Left hindlimb (tissue), 1 donor: Measurements from ENCODE around the gene LMBR1.

ENCODE experiments used
- DNase-seq: peaks from one replicate; pipeline ENCODE4 v3.0.0-alpha.2; 2018

The LMBR1 gene

DNA sequence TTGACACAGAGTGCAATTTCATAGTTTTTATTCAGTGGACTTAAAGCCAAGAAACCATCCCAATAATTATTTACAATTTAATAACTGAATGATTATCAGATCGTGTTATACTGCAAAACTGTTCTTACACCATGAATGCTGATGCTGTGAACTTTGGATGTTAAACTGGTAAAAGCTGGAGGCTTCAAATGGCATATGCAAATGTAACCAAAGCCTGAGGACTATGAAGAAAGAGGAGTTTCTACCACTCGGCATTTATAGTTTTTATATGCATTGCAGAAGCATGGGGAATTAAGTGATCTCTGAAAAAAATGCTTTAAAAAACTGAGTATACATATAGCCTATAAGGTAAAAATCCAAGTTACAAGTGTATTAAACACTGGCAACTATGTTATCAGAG lies 210.1 kb downstream of the LMBR1 start:
- DNase-seq = no peak

DNA sequence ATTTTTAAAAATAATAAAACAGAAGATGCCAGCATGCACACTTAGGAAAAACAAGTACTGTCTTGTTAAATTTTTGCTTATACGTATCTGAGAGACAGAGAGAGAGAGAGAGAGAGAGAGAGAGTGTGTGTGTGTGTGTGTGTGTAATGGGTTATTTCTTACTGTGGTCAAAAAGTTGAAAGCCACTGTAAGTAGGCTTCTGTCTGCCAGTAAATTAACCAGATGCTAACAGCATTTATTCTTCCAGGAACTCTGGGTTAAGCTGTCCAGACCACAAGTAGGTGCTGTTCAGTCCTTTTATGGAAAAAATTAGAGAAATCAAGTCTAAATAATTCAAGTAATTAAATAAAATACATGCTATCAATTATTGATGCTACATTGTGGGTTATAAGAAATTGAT lies 212.7 kb downstream of the LMBR1 start:
- no peak for DNase-seq

DNA sequence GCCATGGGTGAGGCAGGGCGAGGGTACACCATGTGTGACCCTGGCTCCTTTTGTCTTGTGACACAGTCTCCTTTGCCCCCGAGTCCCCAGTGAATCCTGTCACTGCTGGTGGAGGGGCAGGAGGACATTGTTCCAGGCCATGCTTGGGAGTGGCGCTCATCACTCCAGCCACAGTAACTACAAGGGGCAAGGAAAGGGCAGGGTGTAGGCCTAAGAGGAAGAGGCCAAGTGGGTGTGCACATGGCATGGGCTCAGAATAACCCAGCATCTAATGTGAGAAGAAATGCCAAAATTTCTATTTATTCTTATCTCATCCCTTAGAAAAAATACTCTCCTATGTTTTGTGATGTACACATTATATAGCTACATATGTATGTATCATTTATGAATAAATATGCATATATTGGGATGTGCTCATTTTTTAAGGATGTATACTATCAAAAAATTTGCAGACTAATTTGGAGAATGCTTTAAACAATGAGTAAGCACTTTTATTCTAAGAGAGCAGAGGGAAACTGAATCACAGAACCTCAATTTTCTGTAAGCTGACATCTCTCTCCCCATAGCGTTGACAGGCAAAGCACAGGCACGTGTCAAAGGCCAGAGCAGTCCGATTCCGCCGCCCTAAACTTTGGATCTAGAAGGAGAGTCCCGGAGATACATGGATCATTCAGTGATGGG lies 215.5 kb downstream of the LMBR1 start:
- no peak for DNase-seq

DNA sequence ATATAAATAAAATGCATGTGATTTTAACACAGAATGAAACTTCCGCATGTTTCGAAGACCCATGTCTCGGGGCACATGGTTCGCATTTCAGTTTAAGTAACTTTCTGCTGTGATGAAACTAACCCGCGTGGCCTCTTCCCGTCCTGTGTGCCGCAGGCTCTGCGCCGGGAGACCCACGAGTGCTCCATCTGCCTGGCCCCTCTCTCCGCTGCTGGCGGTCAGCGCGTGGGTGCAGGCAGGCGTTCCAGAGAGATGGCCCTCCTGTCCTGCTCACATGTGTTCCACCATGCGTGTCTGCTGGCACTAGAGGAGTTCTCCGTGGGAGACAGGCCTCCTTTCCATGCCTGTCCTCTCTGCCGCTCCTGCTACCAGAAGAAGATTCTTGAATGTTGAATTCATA lies 216.7 kb downstream of the LMBR1 start:
- no peak for DNase-seq

DNA sequence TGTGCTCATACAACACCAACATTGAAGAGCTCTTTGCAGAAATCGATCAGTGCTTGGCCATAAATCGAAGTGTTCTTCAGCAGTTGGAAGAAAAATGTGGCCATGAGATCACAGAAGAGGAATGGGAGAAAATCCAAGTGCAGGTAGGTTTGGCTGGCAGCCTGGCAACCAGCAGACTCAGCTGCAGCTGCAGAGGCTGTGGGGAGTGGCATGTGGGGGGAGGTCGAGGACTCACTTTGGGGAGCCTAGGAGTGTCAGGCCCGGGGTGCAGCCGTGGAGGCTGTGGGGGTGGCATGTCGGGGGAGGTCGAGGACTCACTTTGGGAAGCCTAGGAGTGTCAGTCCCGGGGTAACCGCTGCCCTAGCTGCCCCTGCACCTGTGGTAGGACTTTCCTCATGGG lies 217.3 kb downstream of the LMBR1 start:
- DNase-seq = no peak

DNA sequence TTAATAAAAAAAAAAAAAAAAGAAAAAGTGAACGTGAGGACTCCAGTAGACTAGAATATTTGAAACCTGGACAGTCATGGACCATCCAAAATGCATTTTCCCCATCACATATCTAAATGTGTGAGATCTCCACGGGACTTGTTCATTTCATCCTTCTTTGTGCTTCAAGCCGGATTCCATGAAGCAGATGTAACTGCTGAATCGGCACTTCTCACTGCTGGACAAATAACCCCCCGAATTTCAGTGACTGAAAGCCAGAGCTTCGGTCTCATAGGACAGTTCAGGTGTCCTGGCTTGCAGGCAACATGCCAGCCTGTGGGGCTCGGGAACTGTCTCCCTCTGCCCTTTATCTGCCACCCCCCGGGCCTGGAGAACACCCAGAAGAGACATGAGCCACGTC lies 219.1 kb downstream of the LMBR1 start:
- DNase-seq = no peak

DNA sequence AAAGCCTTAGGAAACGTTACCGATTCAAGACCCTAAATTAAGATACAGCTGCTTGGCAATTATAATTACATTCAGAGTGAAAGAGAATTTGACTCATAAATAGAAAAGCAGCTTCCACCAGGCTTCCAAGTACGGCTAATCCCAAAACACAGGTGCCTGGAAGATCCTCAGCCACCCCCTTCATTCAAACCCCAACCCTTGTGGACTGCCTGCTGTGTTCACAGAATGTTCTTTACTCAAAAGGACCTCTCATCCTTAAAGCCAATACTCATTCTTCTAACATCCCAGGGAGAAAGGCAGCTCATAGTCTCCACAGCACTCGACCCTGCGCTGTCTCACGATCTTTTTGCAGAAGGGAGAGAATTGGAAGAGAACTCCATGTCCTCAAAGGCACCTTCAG lies 219.5 kb downstream of the LMBR1 start:
- DNase-seq = no peak

DNA sequence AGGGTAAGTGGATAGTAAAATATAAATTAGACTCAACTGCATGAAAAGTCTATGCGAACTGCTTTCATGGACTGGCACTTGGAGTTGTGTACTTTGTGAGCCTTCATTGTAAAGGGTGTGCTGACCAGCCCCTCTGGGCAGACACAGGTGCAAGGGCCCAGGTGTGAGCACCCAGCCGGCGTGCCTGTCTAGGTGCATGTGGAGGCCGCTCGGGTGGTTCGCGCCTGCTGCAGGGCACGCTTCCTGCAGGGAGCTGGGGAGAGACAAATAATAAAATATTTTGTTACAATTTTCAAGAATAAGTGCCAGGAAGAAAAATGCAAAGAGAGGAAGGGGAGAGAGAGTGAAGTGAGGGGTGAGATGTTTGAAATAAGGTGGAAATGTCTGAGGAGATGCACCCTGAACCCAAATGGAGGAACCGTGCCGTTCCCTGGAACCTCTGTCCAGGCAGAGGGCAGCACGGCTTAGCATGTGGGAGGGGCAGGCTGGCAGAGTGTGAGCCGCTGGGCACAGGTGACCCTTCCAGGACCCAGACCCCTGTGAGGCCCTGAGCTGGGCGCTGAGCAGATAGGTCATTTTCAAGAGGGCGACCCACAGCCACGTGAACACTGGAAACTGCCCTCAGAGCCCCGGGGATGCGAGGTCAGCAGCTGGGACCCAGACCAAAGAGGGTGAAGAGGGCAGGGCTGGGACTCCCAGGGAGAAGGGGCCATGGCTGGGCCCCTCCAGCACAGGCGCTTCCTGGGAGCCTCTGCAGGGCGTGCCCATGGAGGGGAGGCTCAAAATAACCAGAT lies 223.8 kb downstream of the LMBR1 start:
- no peak for DNase-seq

DNA sequence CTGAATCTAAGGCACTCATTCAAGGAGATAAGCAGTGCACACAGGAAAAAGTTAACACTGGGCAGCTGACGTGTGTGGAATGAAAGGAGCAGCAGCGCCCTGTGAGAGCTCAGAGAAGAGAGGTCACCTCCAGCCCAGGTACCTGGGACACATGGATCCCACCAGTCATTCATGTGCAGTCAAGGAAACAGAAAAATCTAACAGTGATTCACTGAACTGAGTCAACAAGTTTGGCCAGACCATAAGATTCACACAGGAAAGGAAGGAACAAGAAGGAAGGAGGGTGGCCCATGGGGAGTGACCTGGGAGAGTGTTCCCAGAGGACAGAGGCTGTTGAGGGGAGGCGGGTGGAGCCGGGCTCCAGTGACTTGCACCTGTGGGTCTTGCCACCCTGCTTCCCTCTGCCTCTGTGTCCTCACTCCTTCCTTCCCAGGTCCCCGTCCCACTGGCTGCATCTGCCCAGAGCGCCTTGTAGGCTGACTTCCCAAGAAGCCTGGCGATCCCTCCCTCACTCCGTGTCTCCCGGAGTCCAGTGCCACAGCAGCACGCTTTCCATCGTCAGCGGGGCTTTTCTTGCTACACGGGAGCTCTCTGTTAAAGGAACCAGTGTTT lies 224.7 kb downstream of the LMBR1 start:
- DNase-seq = no peak

DNA sequence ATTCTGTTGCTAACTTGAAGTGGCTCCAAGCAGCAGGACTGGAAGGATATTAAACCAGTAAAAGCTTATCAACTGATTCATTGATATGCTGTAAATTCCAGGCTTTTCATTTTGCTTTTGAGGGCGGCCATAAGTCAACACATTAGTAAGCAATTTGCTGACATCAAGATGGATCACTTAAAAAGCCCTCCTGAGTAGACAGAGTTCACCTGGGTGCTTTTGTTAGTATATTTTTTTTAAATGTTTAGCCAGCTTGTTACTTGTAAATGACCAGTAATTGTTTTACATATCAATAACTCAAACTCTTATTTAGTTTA lies 225.9 kb downstream of the LMBR1 start:
- no peak for DNase-seq

DNA sequence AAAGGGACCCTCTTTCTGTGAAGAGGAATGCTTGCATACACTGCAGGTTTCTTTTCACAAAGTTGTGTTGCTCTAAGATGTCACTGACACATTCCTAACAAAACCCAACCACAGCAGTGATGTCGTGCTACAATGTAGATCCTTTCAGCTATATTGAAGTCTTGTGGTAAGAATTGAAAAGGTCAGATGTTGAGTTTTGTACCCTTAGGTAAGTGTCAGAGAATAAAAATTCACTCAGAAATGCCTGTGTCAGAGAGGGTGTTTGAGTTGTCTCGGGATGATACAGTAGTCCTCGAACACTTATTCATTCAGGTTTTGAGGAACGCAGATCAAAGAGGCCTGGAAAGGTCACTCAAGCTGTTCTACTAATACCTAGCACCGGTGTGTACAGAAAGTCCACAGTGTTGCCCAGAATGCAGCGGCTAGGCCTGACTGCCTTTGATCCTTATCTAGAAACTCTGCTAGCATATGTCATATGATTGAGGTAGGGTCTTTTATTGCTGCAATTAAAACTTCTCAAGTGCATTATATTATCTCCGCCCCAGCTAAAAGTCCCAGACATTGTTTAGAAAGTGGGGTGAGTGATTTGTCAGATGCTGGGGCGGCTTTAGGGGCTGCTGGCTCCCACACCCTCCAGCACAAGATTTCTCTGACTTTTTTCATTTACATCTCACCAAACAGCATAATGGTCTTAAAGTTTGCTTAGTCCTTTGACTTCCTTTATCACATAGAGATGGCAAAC lies 226.4 kb downstream of the LMBR1 start:
- DNase-seq = no peak

DNA sequence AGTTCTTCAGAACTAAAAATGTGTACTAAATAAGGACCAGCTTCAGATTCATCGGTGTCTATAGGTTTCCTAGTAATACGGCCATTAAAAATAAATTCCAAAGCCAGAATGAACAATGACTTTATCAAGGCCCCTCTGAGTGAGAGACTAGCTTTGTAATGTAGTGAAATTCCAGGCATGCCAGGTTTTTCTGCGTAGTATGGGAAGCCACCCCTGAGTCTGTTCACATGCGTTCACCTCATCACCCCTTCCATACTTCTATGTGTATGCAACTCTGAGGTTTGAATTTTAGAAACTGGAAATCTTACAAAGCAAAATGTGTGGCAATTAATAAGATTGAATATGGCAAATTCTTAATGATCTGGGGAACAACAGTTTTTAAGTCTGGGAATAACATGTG lies 227.9 kb downstream of the LMBR1 start:
- DNase-seq = no peak

DNA sequence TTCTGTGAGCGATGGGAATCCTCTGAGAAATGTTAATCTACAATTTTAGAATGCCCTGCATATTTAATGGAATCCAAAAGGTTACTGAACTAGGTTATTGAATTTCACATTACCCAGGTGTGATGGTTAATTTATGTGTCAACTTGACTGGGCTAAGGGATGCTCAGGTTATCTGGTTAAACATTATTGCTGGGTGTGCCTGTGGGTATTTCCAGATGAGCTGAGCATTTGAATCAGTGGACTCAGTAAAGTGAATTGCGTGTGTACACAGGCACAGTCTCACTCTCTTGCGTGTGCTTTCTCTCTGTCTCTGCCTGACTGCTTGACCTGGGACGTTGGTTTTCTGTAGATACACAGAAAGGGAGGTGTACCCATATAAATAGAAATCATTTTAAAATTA lies 230.7 kb downstream of the LMBR1 start:
- DNase-seq = no peak

DNA sequence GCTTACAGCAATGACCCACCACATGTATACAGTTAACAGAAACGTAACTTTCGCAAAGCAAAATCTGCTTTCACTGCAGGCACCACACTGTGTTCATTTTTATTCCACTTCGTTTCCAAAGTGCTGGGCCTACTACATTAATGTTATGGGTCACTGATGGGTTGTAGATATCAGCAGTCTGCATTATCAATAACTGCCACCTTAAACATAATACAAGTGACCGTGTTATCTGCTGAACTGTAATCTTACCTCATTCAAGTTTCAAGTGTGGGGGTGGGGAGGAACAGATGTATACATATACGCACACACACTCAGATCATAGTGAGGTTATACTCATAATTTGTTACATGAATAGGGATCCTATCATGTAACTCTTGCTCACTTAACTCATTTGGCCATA lies 231.3 kb downstream of the LMBR1 start:
- no peak for DNase-seq

DNA sequence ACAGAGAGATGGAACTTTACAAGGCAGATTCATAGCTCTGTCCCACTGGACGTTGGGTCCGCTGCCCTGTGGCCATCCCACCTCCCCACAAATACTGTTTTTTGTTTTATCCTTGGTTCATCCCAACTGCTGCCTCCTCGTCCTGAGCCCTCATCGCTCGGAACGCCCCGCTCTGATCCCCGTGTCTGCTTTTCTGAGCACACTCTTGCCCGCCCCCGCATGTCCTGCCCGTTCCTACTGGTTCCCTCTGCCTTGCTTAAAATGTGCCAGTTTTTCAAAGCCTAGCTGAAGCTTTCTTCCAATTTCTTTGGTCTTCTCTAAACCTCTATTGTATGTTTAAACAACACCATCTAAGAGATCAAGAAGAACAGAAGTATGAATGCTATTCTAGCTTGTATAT lies 233.0 kb downstream of the LMBR1 start:
- no peak for DNase-seq

DNA sequence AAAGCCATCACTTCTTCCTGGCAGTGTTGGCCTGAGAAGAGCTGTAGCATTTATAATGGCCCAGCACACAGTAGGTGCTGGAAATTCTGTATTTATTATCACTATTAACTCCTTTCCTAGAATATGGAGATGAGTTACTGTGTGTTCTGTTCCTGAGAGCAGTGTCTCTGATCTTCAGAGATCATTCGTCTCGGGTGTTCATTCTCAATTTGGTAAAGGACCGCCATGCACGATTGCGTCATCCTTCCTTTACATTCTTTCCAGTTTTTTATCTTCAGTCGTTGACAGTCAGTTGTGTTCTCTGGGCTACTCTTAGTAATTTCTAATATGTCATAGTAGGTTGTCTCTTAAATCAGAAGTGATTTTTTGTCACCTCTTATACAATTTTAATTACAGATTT lies 233.8 kb downstream of the LMBR1 start:
- DNase-seq = no peak

DNA sequence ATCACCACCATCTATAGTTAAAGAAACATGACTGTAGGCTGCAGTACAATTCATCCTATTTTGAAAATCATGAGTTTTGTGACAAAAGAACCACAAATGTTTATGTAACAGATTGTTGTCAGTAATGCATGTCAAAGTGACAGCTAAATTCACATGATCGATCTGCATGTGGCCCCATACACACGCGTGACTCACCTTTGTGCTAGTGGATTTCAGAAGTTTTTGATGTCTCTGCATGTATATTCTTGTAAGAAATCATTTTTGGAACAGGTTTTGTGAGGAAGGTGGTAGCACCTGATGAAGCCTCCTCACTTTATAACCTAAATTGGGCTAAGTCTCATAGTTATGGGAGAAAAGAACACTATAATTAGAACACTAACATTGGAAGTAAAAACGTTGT lies 235.3 kb downstream of the LMBR1 start:
- no peak for DNase-seq

DNA sequence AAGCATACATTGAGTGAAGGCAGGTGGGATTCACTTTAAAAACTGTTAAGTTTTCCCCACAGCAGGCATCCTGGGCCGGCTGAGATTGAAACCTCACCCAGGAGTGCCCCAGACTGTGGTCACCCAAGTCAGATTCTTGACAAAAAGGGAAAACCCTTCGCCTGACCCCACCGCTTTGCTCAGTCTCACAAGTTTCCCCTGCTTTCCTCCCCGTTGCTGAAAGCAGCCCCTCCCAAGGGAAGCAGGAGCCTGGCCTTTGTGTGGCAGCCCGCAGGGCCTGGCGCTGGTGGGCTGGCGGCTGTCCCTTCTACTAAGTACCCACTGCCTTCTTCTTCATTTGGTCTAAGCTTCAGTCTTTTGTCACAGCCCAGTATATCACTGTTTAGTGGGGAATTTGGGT lies 236.4 kb downstream of the LMBR1 start:
- no peak for DNase-seq

DNA sequence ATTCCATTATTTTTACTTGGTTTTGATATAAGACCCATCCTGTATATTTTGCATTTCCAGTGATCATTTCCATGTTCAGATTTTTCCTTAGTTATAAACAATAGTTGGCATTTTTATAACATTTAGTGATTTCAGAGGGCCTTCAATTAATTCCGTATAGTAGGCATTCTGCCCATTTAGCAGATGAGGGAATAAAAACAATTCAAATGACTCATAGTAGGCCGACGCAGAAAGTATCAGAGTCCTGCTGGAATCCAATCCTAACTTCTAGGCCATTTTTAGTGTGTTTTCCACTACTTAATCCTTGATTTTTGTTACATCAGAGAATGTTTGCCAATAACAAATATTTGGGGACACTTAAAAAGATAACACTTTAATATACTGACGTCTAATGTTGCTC lies 237.0 kb downstream of the LMBR1 start:
- no peak for DNase-seq

DNA sequence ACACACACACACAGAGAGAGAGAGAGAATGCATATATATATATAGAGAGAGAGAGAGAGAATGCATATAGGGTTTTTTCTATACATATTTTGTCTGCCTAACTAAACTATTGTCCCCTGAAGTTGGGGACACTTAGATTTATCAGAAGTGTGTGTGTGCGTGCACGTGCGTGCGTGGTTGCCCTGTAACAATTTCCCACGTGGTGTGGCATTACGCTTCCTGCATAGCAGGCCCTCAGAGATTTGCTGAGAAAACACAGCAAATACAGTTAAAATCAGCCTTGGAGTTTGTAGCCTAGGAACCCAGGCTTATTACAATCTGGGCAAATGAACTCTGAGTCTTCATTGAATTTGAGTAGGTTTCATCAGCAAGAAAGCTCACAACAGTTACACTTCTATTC lies 237.7 kb downstream of the LMBR1 start:
- DNase-seq = no peak

DNA sequence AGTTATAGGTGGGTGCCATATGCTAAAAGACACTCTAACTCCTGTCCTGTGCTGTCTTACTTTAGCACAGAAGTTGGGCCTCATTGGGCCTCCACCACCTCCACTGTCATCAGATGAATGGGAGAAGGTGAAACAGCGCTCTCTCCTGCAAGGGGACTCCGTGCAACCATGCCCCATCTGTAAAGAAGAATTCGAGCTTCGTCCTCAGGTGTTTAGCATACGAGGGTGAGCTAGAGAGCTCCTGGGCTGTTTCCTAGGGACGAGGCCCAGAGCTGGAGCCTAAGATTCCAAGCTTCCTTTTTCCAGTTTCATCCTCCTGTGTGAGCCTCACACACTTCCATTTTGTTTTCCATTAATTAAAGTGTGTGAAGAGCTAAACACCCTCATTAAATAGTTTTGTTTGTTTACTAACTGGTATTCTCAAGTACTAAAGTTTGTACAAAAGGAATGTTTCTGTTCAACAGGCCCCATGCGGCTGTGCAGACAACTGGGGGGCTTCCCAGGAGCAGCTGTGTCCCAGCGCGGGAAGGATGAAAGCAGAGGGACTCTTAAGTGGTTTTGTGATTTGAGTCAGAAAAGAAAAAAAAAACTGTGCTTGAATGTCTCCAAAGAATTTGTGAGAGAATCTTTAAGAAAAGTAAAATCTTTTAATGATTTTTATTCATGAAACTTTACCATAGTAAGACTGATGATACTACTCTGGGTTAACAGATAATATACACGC lies 238.3 kb downstream of the LMBR1 start:
- DNase-seq = no peak

DNA sequence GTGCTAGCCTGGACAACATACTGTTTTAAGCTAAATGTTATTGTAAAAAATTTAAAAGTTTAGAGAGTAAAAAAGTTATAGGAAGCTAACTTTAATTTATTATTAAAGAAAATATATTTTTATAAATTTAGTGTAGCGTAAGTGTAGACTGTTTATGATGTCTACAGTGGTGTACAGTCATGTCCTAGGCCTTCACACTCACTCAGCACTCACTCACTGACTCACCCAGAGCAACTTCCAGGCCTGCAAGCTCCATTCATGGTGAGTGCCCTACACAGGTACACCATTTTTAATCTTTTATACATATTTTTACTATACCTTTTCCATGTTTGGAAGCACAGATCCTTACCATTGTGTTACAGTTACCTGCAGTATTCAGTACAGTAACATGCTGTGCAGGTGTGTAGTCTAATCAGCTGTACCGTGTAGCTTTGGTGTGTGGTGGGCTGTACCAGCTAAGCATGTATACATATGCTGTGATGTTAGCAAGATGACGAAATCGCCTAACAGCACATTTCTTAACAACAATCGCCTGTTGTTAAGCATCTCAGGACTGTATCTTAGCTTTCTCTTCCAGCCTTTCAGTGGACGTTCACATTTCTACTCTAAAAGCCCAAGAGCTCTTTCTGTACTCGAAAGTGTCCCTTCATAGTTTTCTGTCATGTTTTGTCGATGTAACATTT lies 240.0 kb downstream of the LMBR1 start:
- no peak for DNase-seq

DNA sequence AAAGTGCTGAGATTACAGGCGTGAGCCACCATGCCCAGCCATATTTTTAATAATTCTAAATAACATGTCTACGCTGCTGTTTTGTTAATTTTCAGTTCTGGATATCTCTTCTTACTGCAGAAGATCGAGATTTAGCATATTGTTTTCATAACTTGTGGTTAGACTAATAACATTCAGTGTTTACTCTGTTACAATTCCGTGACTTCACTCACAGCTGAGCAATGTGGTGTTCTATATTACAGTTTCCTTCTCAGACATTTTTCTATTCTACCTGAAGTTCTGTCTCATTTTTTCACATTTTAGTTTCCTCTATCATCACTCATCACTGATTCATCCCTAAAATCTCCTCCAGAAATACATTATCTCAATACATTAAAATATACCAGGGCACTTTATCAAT lies 241.5 kb downstream of the LMBR1 start:
- DNase-seq = no peak
